Measurements from ENCODE around the gene UBE2E2.

Gene UBE2E2

GRCh38 chr3:23422517-23422851, 219.4 kb downstream of the UBE2E2 start:
- DNase-seq (ENCODE audit: low read depth): no peak
- H3K4me3 ChIP-seq (ENCODE audit: low read depth, low read length): no peak overlapping the region
- TF ChIP-seq CTCF (IDR thresholded peaks at IDR 0.05; ENCODE audit: low read depth, low read length, missing control alignments): no peak

- TF ChIP-seq CTCF (IDR thresholded peaks at IDR 0.05; ENCODE audit: low read depth, low read length, missing control alignments): no peak
- H3K4me3 ChIP-seq (ENCODE audit: low read depth, low read length): no peak overlapping the region
- DNase-seq (ENCODE audit: low read depth): no peak
Observed at GRCh38 chr3:23425410-23425809, 222.3 kb downstream of the UBE2E2 start.

- TF ChIP-seq CTCF (IDR thresholded peaks at IDR 0.05; ENCODE audit: low read depth, low read length, missing control alignments): no peak
- DNase-seq (ENCODE audit: low read depth): no peak
- H3K4me3 ChIP-seq (ENCODE audit: low read depth, low read length): no peak overlapping the region
Observed at GRCh38 chr3:23430781-23431398, 227.8 kb downstream of the UBE2E2 start.

- TF ChIP-seq CTCF (IDR thresholded peaks at IDR 0.05; ENCODE audit: low read depth, low read length, missing control alignments): no peak
- H3K4me3 ChIP-seq (ENCODE audit: low read depth, low read length): no peak overlapping the region
- no peak for DNase-seq (ENCODE audit: low read depth)
Observed at GRCh38 chr3:23431764-23432163, 228.6 kb downstream of the UBE2E2 start.

- no peak for DNase-seq (ENCODE audit: low read depth)
- TF ChIP-seq CTCF (IDR thresholded peaks at IDR 0.05; ENCODE audit: low read depth, low read length, missing control alignments): no peak
- no peak overlapping the region for H3K4me3 ChIP-seq (ENCODE audit: low read depth, low read length)
Observed at GRCh38 chr3:23435318-23435717, 232.2 kb downstream of the UBE2E2 start.

- TF ChIP-seq CTCF (IDR thresholded peaks at IDR 0.05; ENCODE audit: low read depth, low read length, missing control alignments): no peak
Observed at GRCh38 chr3:23435904-23436303, 232.8 kb downstream of the UBE2E2 start.

GRCh38 chr3:23437484-23438145, 234.5 kb downstream of the UBE2E2 start:
- TF ChIP-seq CTCF (IDR thresholded peaks at IDR 0.05; ENCODE audit: low read depth, low read length, missing control alignments): no peak
- DNase-seq (ENCODE audit: low read depth): no peak
- H3K4me3 ChIP-seq (ENCODE audit: low read depth, low read length): no peak overlapping the region

More at GRCh38 chr3:23435904-23436303, 232.8 kb downstream of the UBE2E2 start:
- no peak for DNase-seq (ENCODE audit: low read depth)
- no peak overlapping the region for H3K4me3 ChIP-seq (ENCODE audit: low read depth, low read length)
